Measurements from ENCODE around the gene CLN5. TPM values are rescaled to one million over a fixed set of nuclear protein-coding genes. Genes with fewer than 3 reads are reported as not detected.
A peak's percentile ranks its signal among the peaks of the same experiment; 100 is the strongest.

CLN5 gene
- polyA plus RNA-seq, 1 donor (not counting 4 experiments of a cell fraction or from before 2014, with no cell fraction given) = 32.4 TPM

GRCh38 chr13:76968041-76968440 is 23.8 kb upstream of the CLN5 start:
- Histone ChIP-seq H3K9me3 (ENCODE audit: control insufficient read depth, low read depth, low read length) (no peaks in the 10 kb centered on the region), H3K9ac (ENCODE audit: control insufficient read depth, extremely low read depth, insufficient read depth, low read length) (no peak overlapping the region), H3K9me1 (ENCODE audit: control insufficient read depth, extremely low read depth, insufficient read depth, low read length) (no peaks in the 10 kb centered on the region), H2AFZ (ENCODE audit: control insufficient read depth, low read length) (no peak overlapping the region), H3K4me3 (ENCODE audit: control insufficient read depth in 2 of 3, extremely low read depth in 1 of 3, insufficient read depth in 2 of 3, low read depth in 1 of 3, low read length in 3 of 3) (no peak overlapping the region), H3K4me1 (ENCODE audit: control insufficient read depth, extremely low read depth, insufficient read depth, low read length) (peaks cover 10% of the 10 kb centered on the region), H4K20me1 (ENCODE audit: control insufficient read depth, extremely low read depth, insufficient read depth, low read length) (no peaks in the 10 kb centered on the region), H3K27ac (ENCODE audit: control insufficient read depth, insufficient read depth, low read length) (no peak overlapping the region), H3K36me3 (ENCODE audit: control insufficient read depth in 2 of 2, extremely low read depth in 1 of 2, insufficient read depth in 2 of 2, low read length in 2 of 2) (no peaks in the 10 kb centered on the region), H3K4me2 (ENCODE audit: control insufficient read depth, extremely low read depth, insufficient read depth, low read depth, low read length) (no peak overlapping the region), H3K79me2 (ENCODE audit: control insufficient read depth, insufficient read depth, low read length) (no peaks in the 10 kb centered on the region), H3K27me3 (ENCODE audit: control insufficient read depth, extremely low read depth, insufficient read depth, low read length) (no peaks in the 10 kb centered on the region)
- DNase-seq (ENCODE audit: low read depth, low spot score) = no peak
- TF ChIP-seq, protein P1, sequence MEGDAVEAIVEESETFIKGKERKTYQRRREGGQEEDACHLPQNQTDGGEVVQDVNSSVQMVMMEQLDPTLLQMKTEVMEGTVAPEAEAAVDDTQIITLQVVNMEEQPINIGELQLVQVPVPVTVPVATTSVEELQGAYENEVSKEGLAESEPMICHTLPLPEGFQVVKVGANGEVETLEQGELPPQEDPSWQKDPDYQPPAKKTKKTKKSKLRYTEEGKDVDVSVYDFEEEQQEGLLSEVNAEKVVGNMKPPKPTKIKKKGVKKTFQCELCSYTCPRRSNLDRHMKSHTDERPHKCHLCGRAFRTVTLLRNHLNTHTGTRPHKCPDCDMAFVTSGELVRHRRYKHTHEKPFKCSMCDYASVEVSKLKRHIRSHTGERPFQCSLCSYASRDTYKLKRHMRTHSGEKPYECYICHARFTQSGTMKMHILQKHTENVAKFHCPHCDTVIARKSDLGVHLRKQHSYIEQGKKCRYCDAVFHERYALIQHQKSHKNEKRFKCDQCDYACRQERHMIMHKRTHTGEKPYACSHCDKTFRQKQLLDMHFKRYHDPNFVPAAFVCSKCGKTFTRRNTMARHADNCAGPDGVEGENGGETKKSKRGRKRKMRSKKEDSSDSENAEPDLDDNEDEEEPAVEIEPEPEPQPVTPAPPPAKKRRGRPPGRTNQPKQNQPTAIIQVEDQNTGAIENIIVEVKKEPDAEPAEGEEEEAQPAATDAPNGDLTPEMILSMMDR (optimal IDR thresholded peaks at IDR 0.05 in 1 of 3, IDR thresholded peaks at IDR 0.05 in 1 of 3, conservative IDR thresholded peaks at IDR 0.05 in 1 of 3; ENCODE audit: extremely low read depth in 1 of 3, insufficient read depth in 2 of 3, low read length in 3 of 3) = no peak
- dilution Hi-C loops (cut with MboI; ENCODE audit: extremely low pct_ligation_motif_present, low sequenced_read_pairs) = no loop called here
- FAIRE-seq = no peak

DNA sequence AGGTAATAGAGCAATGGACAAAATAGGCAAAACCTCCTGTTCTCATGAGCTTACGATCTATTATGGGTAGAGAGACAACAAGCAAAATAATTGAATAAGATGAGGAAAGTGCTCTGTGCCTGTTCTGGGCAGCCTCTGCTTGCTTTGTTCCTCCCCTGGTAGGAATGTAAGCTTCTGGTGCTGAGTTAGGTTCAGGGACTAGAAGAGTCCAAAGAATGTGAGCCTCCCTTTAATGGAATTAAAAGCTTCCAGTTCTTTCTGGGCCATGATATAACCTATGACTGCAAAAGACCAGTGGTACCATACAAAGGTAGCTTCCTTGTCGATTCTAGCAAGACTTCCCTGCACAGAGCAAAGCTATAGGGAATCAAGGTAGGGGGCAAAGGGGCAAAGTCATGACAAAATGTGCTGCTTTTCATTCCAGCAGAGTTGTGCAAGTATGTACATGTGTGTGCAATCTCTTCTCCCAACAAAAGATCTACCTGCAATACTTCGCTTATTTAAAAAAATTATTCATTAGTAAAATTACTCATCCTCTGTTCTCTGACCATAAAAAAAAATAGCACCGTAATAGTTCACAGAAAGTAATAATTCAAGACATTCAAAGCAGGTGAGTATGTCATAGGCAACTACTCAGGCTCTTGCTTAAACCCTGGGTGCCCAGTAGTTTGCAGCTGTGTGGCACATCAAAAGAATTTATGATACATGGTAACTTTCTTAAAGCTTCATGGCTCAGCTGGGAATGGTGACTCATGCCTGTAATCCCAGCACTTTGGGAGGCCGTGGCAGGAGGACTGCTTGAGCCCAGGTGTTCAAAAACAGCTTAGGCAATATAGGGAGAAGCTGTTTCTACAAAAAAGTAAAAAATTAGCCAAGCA is 22.2 kb upstream of the CLN5 start:
- Histone ChIP-seq H3K9me3 (ENCODE audit: control insufficient read depth, low read depth, low read length) (no peaks in the 10 kb centered on the region), H3K4me2 (ENCODE audit: control insufficient read depth, extremely low read depth, insufficient read depth, low read depth, low read length) (peak overlapping the region; percentile 18), H2AFZ (ENCODE audit: control insufficient read depth, low read length) (no peak overlapping the region), H3K27ac (ENCODE audit: control insufficient read depth, insufficient read depth, low read length) (peak overlapping the region; percentile 33), H4K20me1 (ENCODE audit: control insufficient read depth, extremely low read depth, insufficient read depth, low read length) (no peaks in the 10 kb centered on the region), H3K36me3 (ENCODE audit: control insufficient read depth in 2 of 2, extremely low read depth in 1 of 2, insufficient read depth in 2 of 2, low read length in 2 of 2) (no peaks in the 10 kb centered on the region), H3K79me2 (ENCODE audit: control insufficient read depth, insufficient read depth, low read length) (no peaks in the 10 kb centered on the region), H3K9me1 (ENCODE audit: control insufficient read depth, extremely low read depth, insufficient read depth, low read length) (no peaks in the 10 kb centered on the region), H3K4me1 (ENCODE audit: control insufficient read depth, extremely low read depth, insufficient read depth, low read length) (peaks cover 10% of the 10 kb centered on the region), H3K9ac (ENCODE audit: control insufficient read depth, extremely low read depth, insufficient read depth, low read length) (no peak overlapping the region), H3K27me3 (ENCODE audit: control insufficient read depth, extremely low read depth, insufficient read depth, low read length) (no peaks in the 10 kb centered on the region), H3K4me3 (ENCODE audit: control insufficient read depth in 2 of 3, extremely low read depth in 1 of 3, insufficient read depth in 2 of 3, low read depth in 1 of 3, low read length in 3 of 3) (no peak overlapping the region)
- no peak for TF ChIP-seq EZH2 (IDR thresholded peaks at IDR 0.05; ENCODE audit: low read length)
- TF ChIP-seq, protein P1 (optimal IDR thresholded peaks at IDR 0.05 in 1 of 3, IDR thresholded peaks at IDR 0.05 in 1 of 3, conservative IDR thresholded peaks at IDR 0.05 in 1 of 3; ENCODE audit: extremely low read depth in 1 of 3, insufficient read depth in 2 of 3, low read length in 3 of 3) = no peak
- dilution Hi-C loops (cut with MboI; ENCODE audit: extremely low pct_ligation_motif_present, low sequenced_read_pairs) = no loop called here
- FAIRE-seq = peak; percentile 64
- peak; percentile 80 for DNase-seq (ENCODE audit: low read depth, low spot score)

Data from keratinocyte (primary cell).